ENCODE data around the gene MLH3. TPM values are rescaled to one million over a fixed set of nuclear protein-coding genes. Genes with fewer than 3 reads are reported as not detected.

Gene MLH3
- total and polyA plus RNA-seq, 2 donors (not counting 3 experiments of a cell fraction or from before 2014, with no cell fraction given): 4.8 to 16.5 TPM

- Histone ChIP-seq H3K36me3 (ENCODE audit: control insufficient read depth in 2 of 2, extremely low read depth in 1 of 2, insufficient read depth in 2 of 2, low read length in 2 of 2) (peaks cover 6 to 12% of the 10 kb centered on the region in 2 experiments), H4K20me1 (replicated peaks; ENCODE audit: control insufficient read depth, extremely low read depth, insufficient read depth, low read length) (no peaks in the 10 kb centered on the region), H3K9me3 (replicated peaks; ENCODE audit: control insufficient read depth, insufficient read depth, low read length) (no peaks in the 10 kb centered on the region), H2AFZ (ENCODE audit: low read depth, low read length) (no peak overlapping the region), H3K9me1 (replicated peaks; ENCODE audit: control insufficient read depth, extremely low read depth, insufficient read depth, low read length) (no peaks in the 10 kb centered on the region), H3K27ac (ENCODE audit: insufficient read depth, low read depth, low read length) (peak overlapping the region; percentile 41), H3K4me1 (ENCODE audit: control insufficient read depth, extremely low read depth, insufficient read depth, low read length) (peaks cover 4% of the 10 kb centered on the region), H3K79me2 (ENCODE audit: control insufficient read depth, insufficient read depth, low read length) (no peaks in the 10 kb centered on the region), H3K4me2 (ENCODE audit: insufficient read depth, low read length) (no peak overlapping the region), H3K27me3 (ENCODE audit: control insufficient read depth in 2 of 2, insufficient read depth in 2 of 2, low read length in 2 of 2) (no peaks in the 10 kb centered on the region), H3K4me3 (replicated peaks in 1 of 3; ENCODE audit: insufficient read depth in 1 of 3, low read depth in 1 of 3, low read length in 3 of 3) (no peak overlapping the region), H3K9ac (replicated peaks; ENCODE audit: extremely low read depth, insufficient read depth, low read length) (no peak overlapping the region)
- ChIA-PET CTCF (interaction anchor here (0.8 to 6.2 kb wide), 6 partner anchors 13 to 228 kb away, joined by 3 to 109 read pairs (median 28); no protein-coding TSS in a partner anchor), POLR2A (no interaction called here)
- intact Hi-C loops (cut with micrococcal nuclease) (no loop called here), dilution Hi-C loops (cut with MboI; ENCODE audit: extremely low pct_ligation_motif_present, low sequenced_read_pairs) (no loop called here)
- FAIRE-seq (no peak), DNase-seq (ENCODE audit: low read depth, low spot score) (peak; percentile 33)
- no TSS peak for BruUV-seq (replicated peaks)
- TF ChIP-seq MYC (IDR thresholded peaks at IDR 0.05; ENCODE audit: low read depth, low read length) (no peak), EZH2 (IDR thresholded peaks at IDR 0.05; ENCODE audit: borderline replicate concordance, low read depth, low read length, severe bottlenecking) (no peak), FOS (IDR thresholded peaks at IDR 0.05; ENCODE audit: borderline replicate concordance, insufficient read depth, low read length) (peak; percentile 31), GATA2 (IDR thresholded peaks at IDR 0.05; ENCODE audit: insufficient read depth, insufficient read length, low read depth, low read length) (no peak)
Observed at GRCh38 chr14:75090353-75090752, 39.1 kb upstream of the MLH3 start.

GRCh38 chr14:75088566-75089373 lies 37.5 kb upstream of the MLH3 start:
- BruUV-seq (replicated peaks): no TSS peak
- Histone ChIP-seq H3K4me3 (replicated peaks in 1 of 3; ENCODE audit: insufficient read depth in 1 of 3, low read depth in 1 of 3, low read length in 3 of 3) (no peak overlapping the region), H3K79me2 (ENCODE audit: control insufficient read depth, insufficient read depth, low read length) (no peaks in the 10 kb centered on the region), H3K27ac (ENCODE audit: insufficient read depth, low read depth, low read length) (no peak overlapping the region), H3K9me1 (replicated peaks; ENCODE audit: control insufficient read depth, extremely low read depth, insufficient read depth, low read length) (no peaks in the 10 kb centered on the region), H3K4me1 (ENCODE audit: control insufficient read depth, extremely low read depth, insufficient read depth, low read length) (peaks cover 4% of the 10 kb centered on the region), H3K36me3 (ENCODE audit: control insufficient read depth in 2 of 2, extremely low read depth in 1 of 2, insufficient read depth in 2 of 2, low read length in 2 of 2) (peaks cover 10 to 19% of the 10 kb centered on the region in 2 experiments), H4K20me1 (replicated peaks; ENCODE audit: control insufficient read depth, extremely low read depth, insufficient read depth, low read length) (no peaks in the 10 kb centered on the region), H3K27me3 (ENCODE audit: control insufficient read depth in 2 of 2, insufficient read depth in 2 of 2, low read length in 2 of 2) (no peaks in the 10 kb centered on the region), H3K9me3 (replicated peaks; ENCODE audit: control insufficient read depth, insufficient read depth, low read length) (no peaks in the 10 kb centered on the region), H3K9ac (replicated peaks; ENCODE audit: extremely low read depth, insufficient read depth, low read length) (no peak overlapping the region), H2AFZ (ENCODE audit: low read depth, low read length) (no peak overlapping the region), H3K4me2 (ENCODE audit: insufficient read depth, low read length) (no peak overlapping the region)
- CTCF ChIA-PET: interaction anchor here (0.6 to 6.2 kb wide), 51 partner anchors 9 to 480 kb away, joined by 3 to 109 read pairs (median 5); partner anchors contain the start of genes ACYP1, PGF, PROX2 and RPS6KL1
- peak; percentile 86 for FAIRE-seq
- dilution Hi-C loops (cut with MboI; ENCODE audit: extremely low pct_ligation_motif_present, low sequenced_read_pairs): no loop called here
- peak; percentile 70 for DNase-seq (ENCODE audit: low read depth, low spot score)
- intact Hi-C loops (cut with micrococcal nuclease): loop anchor here (1.0 kb wide), 3 partner anchors 142 to 227 kb away; no protein-coding TSS in a partner anchor
- POLR2A ChIA-PET: interaction anchor here (1.0 to 1.7 kb wide), 2 partner anchors 147 to 150 kb away, joined by 3 to 6 read pairs; no protein-coding TSS in a partner anchor
- TF ChIP-seq POLR2A (IDR thresholded peaks at IDR 0.05; ENCODE audit: low read depth, low read length) (no peak), CTCF (IDR thresholded peaks at IDR 0.05; ENCODE audit: extremely low read depth in 1 of 2, insufficient read depth in 1 of 2, low read depth in 1 of 2, low read length in 2 of 2) (peak; percentile 62 to 74)

Data from endothelial cell of umbilical vein (primary cell).